GM18861 (cell line): ENCODE measurements around the gene ACOXL.

Experiments
- ATAC-seq: cut with Tn5 transposase; IDR thresholded peaks from one replicate; pipeline ENCODE4 v1.9.1; 2021; ENCODE audit not compliant: unreplicated experiment

Gene ACOXL

DNA sequence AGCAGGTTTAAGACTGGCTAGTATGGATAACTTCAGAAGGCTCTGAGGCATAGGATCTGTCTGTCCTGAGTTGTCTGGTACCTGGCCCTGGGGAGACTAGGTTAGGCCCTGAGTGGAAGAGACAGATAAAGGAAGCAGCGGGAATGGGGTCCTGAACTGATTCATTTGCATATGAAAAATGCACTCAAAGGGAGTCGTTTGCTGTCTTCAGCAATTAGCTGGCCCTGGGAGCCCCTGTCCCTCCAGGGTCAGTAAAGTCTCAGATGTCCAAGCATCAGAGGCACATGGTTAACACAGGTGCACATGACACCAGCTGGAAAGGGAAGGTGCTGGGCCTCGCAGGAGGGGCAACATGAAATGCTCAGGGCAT is 172.4 kb downstream of the ACOXL start:
- ATAC-seq: no peak

DNA sequence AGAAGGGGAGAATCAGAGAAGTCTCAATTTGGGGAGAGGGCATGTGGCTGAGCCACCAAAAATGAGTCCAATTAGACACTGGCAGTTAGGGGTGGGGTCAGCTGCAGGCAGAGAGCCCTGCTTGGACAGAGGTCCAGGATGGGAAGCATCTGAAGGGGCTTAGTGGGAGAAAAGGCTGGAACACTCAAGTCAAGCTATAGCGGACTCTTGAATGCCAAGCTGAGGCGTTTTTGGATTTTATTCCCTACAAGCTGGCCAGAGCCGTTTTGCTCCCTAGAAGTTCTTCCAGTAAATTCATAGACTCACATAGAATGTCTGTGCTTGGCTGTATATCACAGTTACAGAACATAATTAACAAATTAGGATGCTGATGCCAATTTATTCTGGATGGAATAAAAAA is 172.8 kb downstream of the ACOXL start:
- ATAC-seq: no peak

DNA sequence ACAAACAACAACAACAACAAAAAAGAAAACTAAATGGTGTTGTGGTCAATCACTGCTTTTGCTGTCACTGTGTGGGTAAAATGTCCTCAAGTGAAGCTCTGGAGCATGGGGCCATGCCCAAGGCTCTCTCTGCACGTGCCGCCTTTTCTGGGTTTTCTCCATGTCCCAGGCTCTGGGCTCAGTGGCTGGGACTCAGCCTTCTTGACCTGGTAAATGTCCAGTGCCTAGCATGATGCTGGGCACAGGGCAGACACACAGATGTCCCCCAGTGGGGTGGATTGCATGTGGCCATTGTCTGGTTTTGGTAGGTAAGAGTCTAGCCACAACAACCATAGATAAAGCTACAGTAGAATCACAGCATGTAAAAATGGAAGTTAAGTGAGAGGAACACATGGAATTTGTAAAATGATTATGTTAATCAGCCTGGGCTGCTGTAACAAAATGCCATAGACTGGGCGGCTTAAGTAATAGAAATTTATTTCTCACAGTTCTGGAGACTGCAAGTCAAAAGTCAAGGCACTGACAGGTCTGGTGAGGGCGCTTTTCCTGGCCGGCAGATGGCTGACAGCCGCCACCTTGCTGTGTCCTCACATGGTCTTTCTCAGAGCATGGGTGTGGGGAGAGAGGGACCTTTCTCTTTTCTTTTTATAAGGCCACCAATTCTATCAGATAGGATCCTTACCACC is 174.4 kb downstream of the ACOXL start:
- no peak for ATAC-seq

DNA sequence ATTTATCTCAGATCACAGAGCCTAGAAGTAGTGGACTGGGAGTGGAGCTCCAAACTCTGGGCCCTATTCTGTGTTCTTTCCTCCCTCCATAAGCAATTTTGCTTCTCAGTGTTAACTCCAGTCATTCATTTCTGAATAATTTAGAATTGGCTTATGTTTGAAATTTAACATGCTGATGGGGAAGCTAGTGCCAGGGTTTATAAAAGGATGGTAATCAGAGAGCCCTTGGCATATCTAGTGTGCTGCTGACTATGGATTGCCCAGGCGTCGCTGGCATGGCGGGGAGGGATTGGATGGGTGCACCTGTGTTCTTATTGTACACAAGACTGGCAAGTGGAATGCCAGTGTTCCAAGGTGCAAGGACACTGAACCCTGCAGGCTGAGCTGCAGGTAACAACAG is 177.1 kb downstream of the ACOXL start:
- no peak for ATAC-seq

DNA sequence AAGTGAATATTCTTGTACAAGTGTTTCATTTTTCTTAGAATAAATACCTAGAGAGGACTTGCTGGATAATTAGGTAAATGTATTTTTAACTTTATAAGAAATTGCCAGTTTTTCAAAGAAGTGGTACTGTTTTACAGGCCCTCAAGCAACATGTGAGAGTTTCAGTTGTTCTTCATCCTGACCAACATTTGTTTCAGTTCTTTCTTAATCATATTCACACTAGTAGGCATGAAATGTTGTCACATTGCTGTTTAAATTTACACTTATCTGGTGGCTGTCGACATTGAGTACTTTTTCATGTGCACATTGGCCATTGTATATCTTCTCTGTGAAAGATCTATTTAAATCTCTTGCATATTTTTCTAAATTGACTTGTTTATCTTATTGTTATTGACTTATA is 178.1 kb downstream of the ACOXL start:
- no peak for ATAC-seq

DNA sequence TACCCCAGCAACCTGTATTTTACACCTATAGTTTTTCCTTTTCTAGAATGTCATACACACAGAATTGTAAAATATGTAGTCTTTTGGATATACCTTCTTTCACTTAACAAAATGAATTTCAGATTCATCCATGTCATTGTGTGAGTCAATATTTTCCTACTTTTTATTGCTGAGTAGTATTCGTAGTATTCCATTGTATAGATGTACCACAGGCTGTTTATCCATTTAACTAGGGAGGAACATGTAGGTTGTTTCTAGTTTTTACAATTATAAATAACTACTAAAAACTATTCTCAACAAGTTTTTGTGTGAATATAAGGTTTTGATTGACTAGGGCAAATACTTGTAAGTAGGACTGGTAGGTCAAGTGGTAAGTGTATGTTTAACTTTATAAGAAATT is 187.4 kb downstream of the ACOXL start:
- no peak for ATAC-seq

DNA sequence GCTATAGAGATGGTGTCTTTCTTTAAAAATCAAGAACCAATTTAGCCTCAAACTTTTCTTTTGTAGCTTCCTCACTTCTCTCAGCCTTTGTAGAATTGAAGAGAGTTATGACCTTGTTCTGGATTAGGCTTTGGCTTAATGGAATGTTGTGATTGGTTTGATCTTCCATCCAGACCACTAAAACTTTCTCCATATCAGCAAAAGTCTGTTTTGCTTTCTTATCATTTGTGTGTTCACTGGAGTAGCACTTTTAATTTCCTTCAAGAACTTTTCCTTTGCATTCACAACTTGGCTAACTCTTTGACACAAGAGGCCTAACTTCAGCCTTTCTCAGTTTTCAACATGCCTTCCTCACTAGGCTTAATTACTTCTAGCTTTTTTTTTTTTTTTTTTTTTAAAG is 193.1 kb downstream of the ACOXL start:
- ATAC-seq: no peak

DNA sequence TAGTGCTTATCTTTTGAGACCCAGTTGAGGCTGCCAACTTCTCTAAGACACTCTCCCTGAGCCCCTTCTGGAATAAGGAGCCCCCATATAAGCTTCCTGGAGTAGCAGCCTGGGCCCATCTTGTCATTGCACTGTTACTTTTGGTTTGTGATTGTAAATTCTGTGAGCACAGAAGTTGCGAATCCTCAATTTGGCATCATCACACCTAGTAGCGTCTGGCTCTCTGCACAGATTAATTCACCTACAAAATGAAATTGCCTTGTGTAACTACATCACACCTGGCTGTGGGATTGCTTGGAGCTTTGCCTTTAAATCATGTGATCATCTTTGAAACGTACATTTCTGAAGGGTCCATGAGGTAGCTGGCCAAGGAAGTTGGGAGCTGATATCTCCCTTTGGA is 195.2 kb downstream of the ACOXL start:
- no peak for ATAC-seq

DNA sequence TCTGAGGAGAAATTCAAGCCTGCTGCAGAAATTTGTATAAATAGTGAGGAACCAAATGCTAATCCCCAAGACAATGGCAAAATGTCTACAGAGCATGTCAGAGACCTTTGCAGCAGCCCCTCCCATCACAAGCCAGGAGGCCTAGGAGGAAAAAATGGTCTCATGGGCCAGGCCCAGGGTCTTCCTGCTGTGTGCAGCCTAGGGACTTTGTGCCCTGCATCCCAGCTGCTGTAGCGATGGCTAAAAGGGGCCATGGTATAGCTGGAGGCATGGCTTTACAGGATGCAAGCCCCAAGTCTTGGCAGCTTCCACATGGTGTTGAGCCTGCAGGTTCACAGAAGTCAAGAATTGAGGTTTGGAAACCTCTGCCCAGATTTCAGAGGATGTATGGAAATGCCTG is 197.2 kb downstream of the ACOXL start:
- no peak for ATAC-seq

DNA sequence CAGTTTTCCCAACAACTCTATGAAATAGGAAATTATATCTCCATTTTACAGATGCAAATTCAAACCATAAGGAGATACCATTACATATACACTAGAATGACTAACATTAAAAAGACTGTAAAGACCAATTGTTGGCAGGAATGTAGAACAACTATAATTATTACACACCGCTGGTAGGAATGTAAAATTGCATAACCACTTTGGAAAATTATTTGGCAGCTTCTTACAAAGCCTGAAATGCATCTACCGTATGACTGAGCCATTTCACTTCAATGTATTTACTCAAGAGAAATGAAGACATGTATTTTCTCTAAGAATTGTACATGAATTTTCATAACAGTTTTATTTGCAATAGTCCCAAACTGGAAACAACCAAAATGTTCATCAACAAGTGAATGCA is 199.3 kb downstream of the ACOXL start:
- ATAC-seq: no peak

DNA sequence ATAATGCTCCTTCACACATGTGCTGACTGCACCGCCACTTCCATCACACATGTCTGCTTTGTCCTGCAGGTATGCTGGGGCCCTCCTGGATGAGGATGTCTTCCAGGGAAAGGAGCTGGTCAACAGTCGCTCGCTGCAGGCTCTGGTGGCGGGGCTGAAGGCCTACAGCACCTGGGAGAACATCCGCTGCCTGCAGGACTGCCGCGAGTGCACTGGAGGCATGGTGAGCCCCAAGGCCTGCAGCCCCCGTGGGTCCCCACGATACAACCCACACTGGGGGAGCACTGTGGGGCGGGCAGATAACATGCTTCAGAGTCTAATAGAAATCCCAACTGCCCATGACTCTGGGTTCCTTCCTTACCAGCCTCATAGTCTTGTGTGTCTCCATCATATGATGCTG is 201.0 kb downstream of the ACOXL start:
- ATAC-seq: no peak

DNA sequence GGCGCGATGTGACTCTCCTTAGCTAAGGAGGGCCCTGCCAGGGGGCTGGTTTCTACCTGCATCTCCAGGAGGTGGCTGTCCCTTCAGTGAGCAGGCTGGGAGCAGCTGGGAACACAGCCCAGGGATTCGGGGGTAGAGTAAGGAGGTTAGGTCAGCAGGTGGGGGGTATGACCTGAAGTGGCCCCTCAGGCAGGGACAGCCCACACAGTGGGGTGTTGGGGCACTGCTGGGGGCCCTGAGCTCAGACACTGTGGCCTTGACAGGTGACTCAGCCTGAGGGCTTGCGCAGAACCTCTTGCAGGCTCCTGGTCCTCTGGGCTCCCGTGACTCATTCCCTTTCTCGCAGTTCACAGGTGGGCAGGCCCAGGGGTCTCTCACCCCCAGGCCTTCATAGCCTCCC is 202.6 kb downstream of the ACOXL start:
- ATAC-seq: no peak

DNA sequence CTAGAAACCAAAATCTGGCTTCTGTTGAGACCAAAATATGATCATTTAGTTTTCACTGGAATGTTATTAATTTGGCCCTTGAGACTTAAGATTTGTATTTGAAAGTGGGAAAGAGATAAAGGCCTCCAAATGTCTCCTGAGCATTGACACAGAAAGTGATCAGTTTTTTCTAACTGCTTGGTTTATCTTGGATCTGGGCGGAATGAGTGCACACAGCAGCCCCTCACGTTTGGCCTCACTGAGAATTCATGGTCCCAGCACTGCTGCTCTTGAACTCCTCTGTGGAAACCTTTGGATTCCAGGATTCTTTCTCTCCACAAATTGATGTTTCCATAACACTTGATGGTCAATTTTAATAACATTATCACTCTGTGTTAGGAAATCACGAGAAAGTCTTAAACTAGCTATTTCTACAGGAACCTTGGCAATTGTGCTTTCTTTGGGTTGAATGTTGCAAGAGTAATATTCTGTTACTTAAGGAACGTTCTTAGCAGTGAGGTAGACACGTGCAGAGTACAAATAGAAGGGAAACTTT is 208.1 kb downstream of the ACOXL start:
- ATAC-seq: no peak

DNA sequence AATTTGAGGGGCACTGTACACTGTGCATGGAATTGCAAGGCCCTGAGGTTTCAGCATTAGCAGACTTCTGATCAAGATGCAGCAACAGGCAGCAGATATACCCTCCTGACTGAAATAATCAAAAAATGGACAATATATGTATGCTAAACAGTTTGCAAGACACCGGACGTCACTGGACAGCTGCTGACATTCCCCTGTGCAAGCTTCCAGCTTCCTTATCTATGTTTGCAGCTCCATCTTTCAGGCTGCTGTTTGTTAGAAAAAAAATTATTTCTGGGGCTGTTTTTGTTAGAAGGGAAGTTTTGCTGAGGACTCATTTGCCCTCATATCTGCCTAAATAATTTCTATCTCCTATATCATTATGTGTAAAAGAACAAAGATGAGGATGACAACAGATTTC is 208.9 kb downstream of the ACOXL start:
- no peak for ATAC-seq

DNA sequence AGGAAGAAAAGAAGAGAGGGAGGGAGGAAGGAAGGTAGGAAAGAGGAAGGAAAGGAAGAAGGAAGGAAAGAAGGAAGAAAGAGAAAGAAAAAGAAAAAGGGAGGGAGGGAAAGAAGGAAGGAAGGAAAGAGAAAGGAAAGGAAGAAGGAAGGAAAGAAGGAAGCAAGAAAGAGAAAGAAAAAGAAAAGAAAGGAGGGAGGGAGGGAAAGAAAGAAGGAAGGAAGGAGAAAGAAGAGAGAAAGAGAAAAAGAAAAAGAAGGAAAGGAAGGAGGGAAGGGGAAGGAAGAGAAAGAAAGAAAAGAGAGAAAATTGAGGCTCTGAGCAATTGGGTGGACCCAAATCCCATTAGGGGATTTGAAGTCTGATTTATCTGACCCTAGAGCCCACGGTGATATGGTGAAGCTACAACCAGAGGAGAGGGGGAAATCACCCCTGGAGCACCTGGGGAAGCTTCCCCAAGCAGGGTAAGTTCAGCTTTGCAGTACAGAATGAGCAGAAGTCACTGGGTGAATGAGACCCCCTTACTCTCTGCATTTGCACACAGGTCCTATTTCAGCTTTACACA is 210.8 kb downstream of the ACOXL start:
- ATAC-seq: no peak

DNA sequence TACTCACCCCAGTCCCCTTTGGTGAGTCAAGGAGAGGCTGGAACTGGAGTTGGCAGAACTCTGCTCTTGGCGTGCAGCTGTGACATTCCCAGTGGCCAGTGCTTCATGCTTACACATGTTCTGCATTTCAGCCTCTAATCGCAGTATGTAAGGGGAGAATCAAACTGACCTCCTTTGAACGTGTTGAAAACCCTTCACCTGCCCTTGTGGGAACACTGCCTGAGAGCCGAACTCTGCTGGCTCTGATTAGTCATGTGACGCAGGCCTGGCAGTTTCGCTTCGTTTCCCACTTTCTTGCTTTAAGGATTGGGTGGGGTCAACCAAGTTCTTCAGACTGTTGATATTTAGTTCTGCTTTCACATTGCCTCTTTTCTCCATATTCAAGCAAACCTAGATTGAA is 214.5 kb downstream of the ACOXL start:
- ATAC-seq: no peak

DNA sequence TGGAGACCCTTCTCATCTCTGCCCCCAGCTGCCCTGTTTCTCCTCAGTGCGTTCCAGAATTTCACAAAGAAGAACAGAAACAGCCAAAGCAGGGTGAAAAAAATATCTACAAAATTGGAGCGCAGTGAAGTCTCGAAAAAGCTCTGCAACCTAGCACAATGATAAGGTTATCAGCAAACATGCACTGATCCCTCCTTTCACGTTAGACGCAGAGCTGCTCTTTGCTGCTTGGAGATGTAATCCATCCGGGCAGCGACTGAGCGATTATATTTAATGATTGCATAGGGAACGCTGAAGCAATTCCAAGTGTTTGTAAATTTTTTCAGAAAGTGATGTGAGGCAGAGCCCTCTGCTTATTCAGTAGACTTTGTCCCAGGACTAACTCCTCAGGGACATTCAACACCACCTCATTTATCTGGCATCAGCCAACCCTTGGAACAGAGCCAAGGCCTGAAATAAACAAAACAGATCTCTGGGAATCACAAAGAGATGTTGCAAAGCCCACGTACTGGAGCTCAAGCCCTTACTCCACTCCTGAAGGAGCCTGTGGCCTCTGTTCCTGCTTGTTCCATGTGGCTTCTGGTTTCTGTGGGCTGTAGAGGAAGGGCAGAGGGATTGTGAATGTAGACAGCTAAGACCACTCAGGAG is 215.8 kb downstream of the ACOXL start:
- no peak for ATAC-seq

DNA sequence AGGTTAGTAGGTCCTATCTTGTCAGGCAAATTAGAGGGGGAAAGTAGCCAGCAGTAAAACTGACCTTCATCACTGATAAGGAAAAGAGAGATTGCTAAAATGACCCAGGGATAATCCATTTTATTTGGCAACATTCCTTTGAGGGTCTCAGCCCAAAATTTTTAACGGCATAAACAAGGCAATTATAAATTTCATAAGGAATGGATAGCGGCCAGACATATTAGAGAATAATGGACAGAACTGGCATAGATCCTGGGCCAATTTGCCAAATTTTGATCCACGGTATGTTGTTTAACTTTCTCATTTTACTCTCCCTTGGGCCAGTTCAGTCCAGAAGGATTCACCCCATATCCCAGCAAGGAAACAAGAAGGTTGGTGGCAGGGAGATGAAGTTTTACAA is 217.9 kb downstream of the ACOXL start:
- no peak for ATAC-seq

DNA sequence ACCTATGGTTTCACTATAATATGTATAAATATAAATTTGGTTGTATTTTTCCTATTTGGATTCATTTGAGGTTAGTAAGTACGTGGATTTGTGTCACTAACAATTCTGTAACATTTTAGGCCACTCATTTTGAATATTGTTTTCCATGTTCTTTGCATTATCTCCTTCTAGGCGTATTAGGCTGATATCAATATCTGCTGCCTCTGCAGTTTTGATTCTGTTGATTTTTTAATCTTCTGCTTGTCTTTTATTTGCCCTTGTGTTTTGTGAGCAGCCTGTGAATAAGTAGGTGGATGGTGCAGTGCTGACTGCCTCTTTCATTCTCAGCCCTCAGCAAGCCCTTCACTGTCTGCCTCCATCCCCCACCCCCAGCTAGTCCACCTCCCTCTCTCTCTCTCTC is 222.7 kb downstream of the ACOXL start:
- no peak for ATAC-seq

DNA sequence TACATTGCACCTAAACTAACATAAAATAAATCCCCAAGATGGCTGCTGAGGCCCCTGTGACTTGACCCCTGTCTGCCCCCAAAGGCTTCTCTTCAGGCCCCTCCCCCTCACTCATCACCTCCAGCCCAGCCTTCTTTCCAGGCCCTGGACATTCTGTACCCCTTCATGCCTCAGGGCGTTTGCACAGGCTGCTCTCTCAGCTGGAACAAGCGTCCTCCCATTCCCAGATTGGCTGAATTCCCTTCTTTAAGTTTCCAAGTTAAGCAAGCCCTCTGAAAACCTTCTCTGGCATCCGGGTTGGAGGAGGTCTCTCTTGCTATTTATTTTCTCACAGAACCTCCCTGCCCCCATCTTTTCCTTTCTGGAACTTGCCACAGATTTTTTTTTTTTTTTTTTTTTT is 223.2 kb downstream of the ACOXL start:
- no peak for ATAC-seq

DNA sequence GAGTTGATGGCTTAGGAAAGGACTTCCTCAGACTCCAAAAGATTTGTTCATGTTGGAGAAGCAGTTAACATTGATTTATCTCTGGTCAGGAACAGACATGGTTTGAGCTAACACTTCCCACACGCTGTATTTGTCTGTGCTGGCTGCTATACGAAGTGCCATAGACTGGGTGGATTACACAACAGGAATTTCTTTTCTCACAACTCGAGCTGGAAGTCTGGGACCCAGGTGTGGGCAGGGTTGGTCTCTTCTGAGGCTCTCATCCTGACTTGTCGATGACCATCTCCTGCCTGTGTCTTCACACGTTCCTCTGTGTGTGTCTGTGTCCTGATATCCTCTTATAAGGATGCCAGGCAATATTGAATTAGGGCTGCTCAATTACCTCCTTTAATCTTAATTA is 224.9 kb downstream of the ACOXL start:
- ATAC-seq: no peak

DNA sequence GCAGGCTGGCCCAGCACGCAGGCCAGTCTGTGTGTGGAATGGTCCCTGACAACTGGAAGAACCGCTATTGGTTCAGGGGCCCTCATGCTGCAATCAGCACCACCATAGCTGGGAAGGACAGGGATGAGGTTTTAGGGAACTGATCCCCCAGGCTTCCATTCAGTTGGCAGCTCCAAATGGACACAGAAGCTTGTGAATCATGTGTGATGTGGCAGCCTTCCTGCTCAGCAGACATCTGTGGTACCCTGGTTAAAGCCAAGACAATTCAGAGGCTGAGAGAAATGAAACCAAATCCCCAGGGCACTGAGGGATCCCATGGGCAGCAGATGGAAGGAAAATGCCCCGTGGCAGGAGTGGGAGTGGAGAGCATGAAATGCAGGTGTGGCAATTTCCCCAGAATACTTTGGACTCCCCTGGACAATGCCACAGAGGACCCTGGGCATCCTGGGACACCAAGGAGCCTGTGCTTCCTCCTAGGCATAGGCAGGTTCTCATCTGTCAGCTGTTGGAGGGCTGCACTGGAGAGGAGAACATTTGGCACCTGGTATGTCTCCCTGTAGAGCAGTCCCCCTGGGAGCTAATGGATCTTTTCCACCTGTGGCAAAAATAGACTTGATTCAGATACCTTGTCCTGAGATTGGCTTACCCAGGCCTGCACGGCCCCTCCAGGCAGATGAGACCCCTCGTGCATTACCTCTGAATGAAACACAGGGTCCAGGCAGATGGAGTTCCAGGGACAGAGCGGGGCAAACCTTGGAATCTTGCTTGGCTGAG is 226.2 kb downstream of the ACOXL start:
- ATAC-seq: no peak
